HL-60 (cell line): Measurements from ENCODE around the gene MED16.

Experiments
- DNase-seq, 2 experiments: peaks; one replicate each; pipeline ENCODE4 v3.0.0-alpha.2; 2010 to 2020; ENCODE audit warnings: low read depth in 1 of 2, low spot score in 1 of 2
- H3K27ac ChIP-seq: fragments of 250-450 bp; sonication (Bioruptor Pico); replicated peaks from 2 replicates; pipeline ENCODE4 v1.5.1; 2020; ENCODE audit warnings: mild to moderate bottlenecking, moderate library complexity
- H3K27me3 ChIP-seq: fragments of 250-450 bp; sonication (Bioruptor Pico); 2 replicates; pipeline ENCODE4 v1.5.1; 2021; ENCODE audit warnings: mild to moderate bottlenecking, moderate library complexity; ENCODE audit not compliant: insufficient read depth, poor library complexity, severe bottlenecking
- H3K4me3 ChIP-seq: replicated peaks from 2 replicates; pipeline ENCODE4 v1.5.1; 2011; ENCODE audit warnings: mild to moderate bottlenecking, control low read depth, low read length; ENCODE audit not compliant: insufficient read depth
- GABPA ChIP-seq: IDR thresholded peaks from 2 replicates; pipeline ENCODE4 v1.6.1; 2012; ENCODE audit warnings: low read depth
- POLR2AphosphoS5 ChIP-seq: IDR thresholded peaks from 2 replicates; pipeline ENCODE4 v1.6.1; 2012; ENCODE audit warnings: low read depth
- SPI1 ChIP-seq: IDR thresholded peaks from 2 replicates; pipeline ENCODE4 v1.6.1; 2012; ENCODE audit warnings: low read depth, mild to moderate bottlenecking, borderline replicate concordance
- TF ChIP-seq, protein P1 (sequence below): IDR thresholded peaks from one replicate; pipeline ENCODE4 v1.5.1; 2011; ENCODE audit warnings: low read length, control low read depth, inconsistent platforms; ENCODE audit not compliant: insufficient read depth
- TF ChIP-seq, protein P2 (sequence below): IDR thresholded peaks from 2 replicates; pipeline ENCODE4 v1.6.1; 2012; ENCODE audit warnings: low read depth; ENCODE audit not compliant: insufficient replicate concordance

MED16 gene

GRCh38 chr19:870314-870713, 22.7 kb downstream of the MED16 start:
- TF ChIP-seq, protein P1, sequence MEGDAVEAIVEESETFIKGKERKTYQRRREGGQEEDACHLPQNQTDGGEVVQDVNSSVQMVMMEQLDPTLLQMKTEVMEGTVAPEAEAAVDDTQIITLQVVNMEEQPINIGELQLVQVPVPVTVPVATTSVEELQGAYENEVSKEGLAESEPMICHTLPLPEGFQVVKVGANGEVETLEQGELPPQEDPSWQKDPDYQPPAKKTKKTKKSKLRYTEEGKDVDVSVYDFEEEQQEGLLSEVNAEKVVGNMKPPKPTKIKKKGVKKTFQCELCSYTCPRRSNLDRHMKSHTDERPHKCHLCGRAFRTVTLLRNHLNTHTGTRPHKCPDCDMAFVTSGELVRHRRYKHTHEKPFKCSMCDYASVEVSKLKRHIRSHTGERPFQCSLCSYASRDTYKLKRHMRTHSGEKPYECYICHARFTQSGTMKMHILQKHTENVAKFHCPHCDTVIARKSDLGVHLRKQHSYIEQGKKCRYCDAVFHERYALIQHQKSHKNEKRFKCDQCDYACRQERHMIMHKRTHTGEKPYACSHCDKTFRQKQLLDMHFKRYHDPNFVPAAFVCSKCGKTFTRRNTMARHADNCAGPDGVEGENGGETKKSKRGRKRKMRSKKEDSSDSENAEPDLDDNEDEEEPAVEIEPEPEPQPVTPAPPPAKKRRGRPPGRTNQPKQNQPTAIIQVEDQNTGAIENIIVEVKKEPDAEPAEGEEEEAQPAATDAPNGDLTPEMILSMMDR, result no peak
- TF ChIP-seq GABPA (no peak), POLR2AphosphoS5 (no peak), SPI1 (no peak)
- TF ChIP-seq, protein P2, sequence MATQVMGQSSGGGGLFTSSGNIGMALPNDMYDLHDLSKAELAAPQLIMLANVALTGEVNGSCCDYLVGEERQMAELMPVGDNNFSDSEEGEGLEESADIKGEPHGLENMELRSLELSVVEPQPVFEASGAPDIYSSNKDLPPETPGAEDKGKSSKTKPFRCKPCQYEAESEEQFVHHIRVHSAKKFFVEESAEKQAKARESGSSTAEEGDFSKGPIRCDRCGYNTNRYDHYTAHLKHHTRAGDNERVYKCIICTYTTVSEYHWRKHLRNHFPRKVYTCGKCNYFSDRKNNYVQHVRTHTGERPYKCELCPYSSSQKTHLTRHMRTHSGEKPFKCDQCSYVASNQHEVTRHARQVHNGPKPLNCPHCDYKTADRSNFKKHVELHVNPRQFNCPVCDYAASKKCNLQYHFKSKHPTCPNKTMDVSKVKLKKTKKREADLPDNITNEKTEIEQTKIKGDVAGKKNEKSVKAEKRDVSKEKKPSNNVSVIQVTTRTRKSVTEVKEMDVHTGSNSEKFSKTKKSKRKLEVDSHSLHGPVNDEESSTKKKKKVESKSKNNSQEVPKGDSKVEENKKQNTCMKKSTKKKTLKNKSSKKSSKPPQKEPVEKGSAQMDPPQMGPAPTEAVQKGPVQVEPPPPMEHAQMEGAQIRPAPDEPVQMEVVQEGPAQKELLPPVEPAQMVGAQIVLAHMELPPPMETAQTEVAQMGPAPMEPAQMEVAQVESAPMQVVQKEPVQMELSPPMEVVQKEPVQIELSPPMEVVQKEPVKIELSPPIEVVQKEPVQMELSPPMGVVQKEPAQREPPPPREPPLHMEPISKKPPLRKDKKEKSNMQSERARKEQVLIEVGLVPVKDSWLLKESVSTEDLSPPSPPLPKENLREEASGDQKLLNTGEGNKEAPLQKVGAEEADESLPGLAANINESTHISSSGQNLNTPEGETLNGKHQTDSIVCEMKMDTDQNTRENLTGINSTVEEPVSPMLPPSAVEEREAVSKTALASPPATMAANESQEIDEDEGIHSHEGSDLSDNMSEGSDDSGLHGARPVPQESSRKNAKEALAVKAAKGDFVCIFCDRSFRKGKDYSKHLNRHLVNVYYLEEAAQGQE, result no peak
- no peaks in the 10 kb centered on the region for H3K27me3 ChIP-seq
- no peak overlapping the region for H3K4me3 ChIP-seq
- no peak for DNase-seq
- H3K27ac ChIP-seq, result no peak overlapping the region

GRCh38 chr19:869245-870177, 23.5 kb downstream of the MED16 start:
- DNase-seq, result no peak
- no peak overlapping the region for H3K27ac ChIP-seq
- peak; percentile 64 for TF ChIP-seq POLR2AphosphoS5
- no peak for TF ChIP-seq GABPA

DNA sequence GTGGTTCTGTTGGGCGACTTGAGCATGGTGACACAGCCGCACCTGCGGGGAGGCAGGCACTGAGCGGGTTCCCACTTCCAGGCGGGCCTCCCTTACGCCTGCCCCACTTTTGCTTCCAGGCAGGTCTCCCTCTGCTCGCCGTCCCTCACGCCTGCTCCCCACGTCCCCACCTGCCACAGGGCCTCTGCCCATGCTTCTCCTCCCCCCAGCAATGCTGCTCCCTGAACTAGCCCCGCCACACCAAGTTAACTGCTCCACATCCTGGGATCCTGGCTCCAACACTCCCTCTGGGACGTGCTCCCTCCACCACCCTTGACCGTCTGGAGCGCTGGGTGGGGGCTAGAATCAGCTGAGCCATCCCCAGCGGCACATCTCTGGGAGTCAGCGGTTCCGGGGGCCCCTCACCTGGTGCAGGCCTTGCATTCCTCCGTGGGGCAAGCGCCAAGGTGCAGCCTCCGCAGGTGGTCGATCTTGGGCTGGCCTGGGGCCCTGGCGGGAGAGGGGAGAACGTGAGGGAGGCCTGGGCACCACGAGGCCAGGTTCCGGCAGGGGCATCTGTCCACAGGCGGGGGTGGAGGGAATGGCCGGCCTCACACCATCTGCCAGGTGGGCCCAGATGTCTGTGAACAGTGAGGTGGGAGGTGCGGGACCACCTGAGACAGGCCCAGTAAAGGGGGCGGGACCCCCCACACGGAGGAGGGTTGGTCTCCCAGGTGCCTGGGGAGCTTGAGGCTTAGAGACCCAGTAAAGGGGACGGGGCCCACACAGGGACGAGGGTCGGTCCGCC, 24.3 kb downstream of the MED16 start:
- TF ChIP-seq POLR2AphosphoS5 (no peak), GABPA (no peak), SPI1 (no peak)
- TF ChIP-seq, protein P1, result no peak
- TF ChIP-seq, protein P2, result no peak

More at GRCh38 chr19:869245-870177, 23.5 kb downstream of the MED16 start:
- Histone ChIP-seq H3K27me3 (no peaks in the 10 kb centered on the region), H3K4me3 (no peak overlapping the region)

GRCh38 chr19:867855-868457, 25.0 kb downstream of the MED16 start:
- TF ChIP-seq, protein P1, result no peak
- no peak; the same call in 1 of the 2 replicates for TF ChIP-seq POLR2AphosphoS5
- no peak for TF ChIP-seq GABPA
- TF ChIP-seq SPI1, result no peak
- TF ChIP-seq, protein P2, result no peak
- H3K27ac ChIP-seq, result no peak overlapping the region
- H3K4me3 ChIP-seq, result no peak overlapping the region
- DNase-seq, result no peak
- no peaks in the 10 kb centered on the region for H3K27me3 ChIP-seq

More for the DNA sequence above, 24.3 kb downstream of the MED16 start:
- no peaks in the 10 kb centered on the region for H3K27me3 ChIP-seq
- no peak for DNase-seq
- no peak overlapping the region for H3K4me3 ChIP-seq
- no peak overlapping the region for H3K27ac ChIP-seq
